Kidney tubule cell (primary cell): ENCODE data around the gene MFAP4.
A peak's percentile ranks its signal among the peaks of the same experiment; 100 is the strongest.

Experiments
- DNase-seq: peaks from one replicate; pipeline ENCODE4 v3.0.0-alpha.2; 2018; ENCODE audit warnings: low spot score

Gene MFAP4

GRCh38 chr17:19348081-19348650 lies 38.8 kb downstream of the MFAP4 start:
- no peak for DNase-seq

- DNase-seq = no peak
Measured at GRCh38 chr17:19347323-19348080, 39.5 kb downstream of the MFAP4 start.

DNA sequence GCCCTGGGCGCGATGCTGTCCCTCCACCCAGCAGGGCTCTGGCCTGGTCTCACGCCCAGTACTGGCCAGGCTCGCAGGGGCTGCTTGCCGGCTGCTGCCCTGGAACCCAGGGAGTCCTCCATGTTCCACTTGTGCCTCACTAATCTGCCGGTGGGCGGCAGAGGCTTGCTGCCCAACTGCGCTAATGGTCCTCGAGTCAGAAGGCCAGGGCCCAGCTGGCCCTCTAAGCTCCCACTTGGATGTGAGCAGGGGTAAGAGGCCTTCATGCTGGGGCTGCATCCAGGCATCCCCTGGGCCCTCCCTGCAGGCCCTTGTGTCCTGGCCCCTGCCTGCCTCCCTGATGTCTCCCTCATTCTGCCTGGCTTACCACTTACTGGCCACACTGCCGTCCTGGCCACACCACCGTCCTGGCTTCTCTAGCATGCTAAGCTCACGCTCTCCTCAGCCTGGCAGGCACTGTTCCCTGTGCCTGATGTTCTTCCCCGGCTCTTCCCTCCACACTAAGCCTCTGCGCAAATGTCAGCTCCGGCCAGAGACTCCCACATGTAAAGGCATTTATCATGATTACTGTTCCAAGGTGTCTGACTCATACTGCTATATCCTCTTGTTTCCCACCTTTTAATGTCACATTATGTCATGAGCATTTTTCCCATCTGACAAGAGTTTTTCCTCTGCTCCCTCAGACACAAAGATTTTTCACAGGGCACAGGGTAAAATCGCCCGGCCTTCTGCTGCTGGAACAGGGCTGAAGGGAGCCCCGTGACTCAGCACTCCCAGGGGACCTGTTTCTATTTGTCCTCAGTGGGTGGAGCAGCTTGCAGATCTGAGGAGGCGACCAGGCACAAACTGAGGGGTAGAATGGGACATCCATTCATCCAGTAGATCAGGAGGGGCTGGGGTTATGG lies 40.4 kb downstream of the MFAP4 start:
- peak; percentile 35 for DNase-seq

- DNase-seq = no peak
Measured at GRCh38 chr17:19345486-19346350, 41.3 kb downstream of the MFAP4 start.

DNA sequence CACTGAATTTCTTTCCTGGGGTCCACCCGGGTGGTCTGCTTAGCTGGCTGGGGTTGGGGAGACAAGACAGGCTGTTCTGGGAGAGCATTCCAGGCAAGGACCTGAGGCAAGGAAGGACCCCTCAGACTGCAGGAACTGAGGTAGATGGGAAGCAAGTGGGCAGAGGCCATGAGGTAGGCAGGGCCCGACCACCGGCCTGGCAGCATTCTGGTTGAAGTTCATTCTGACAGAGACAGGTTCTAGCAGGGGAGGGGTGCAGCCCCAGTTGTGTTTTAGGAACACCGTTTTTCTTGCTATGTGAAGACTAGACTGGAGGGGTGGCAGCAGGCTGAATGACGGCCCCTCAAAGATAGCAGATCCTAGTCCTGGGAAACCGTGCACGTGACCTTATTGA lies 41.9 kb downstream of the MFAP4 start:
- DNase-seq = no peak

DNA sequence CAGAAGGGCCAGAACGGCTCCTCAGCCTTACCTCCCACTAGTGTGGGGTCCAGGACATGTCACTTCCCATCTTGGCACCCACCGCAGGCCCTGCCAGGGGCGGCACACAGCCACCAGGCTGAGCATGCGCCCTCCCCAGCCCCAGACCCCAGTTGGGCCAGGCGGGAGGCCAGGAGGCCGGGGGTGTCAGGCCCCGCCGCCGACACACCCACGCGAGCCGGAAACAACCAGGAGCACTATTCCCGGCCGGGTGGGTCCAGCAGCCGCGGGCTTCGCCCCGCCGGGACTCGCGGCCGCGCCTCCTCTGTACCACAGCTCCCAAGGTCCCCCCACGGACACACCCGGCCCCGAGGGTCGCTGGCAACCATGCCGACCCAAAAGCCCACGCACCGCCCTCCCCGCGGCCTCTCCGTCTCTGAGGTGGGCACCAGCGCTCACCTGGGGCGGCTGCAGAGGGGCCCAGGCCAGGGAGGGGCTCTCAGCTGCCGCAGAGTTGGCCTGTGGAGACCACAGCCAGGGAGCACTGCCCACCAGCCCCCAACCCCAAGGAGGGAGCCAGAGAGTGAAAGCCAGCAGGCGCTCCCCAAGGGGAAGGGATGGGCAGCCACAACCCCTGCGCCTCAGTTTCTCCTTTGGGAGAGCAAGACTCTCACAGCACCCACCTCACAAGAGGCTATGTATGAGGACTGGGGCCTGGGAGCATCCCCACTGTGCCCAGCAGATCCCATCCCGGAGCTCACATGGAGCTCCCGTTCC lies 42.5 kb downstream of the MFAP4 start:
- no peak for DNase-seq

- no peak for DNase-seq
Measured at GRCh38 chr17:19343671-19344151, 43.3 kb downstream of the MFAP4 start.

- no peak for DNase-seq
Measured at GRCh38 chr17:19343256-19343630, 43.7 kb downstream of the MFAP4 start.

- no peak for DNase-seq
Measured at GRCh38 chr17:19342611-19343255, 44.3 kb downstream of the MFAP4 start.

DNA sequence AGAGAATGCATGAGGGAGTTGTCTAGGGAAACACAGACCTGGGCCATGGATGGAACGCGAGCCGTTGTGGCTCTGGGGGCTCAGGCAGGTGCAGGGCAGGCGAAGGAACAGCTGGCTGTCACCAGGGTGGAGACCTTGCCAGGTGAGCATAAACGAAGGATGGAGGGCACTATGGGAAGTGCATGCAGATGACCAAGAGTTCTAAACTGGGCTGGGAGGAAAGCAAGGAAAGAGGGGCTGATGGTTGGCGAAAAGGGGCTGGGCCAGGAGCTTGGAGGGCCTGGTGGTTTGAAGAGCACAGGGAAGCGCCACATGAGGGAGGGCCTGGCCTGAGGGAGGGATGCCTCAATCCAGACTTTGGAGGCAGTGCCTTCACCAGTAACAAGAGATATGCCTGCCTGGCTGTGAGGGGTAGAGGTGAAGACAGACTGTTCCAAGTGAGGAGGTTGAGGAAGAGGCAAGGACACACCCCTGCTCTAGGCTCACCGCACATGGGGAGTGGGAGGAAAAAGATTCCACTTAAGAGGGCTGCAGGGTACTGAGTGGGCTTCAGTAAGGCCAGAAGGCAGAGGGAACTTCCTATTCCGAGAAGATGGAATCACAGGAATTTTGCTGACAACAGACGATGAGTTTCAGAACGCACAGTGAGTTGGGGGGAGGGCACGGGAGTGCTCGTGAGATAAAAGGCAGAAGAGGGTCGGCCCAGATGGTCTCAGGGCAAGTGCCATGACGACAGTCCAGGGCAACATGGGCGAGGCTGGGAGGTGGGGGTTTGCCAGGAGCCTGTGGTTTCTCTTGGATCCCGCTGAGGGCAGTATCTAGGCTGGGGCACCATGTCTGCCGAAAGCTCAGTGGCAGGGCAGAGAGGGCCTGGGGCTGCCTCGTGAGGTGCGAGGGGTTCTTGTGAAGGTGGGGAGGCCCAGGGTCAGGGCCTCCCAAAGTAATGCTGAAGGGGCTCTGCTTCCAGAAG lies 45.1 kb downstream of the MFAP4 start:
- no peak for DNase-seq

- no peak for DNase-seq
Measured at GRCh38 chr17:19341211-19341631, 45.8 kb downstream of the MFAP4 start.

DNA sequence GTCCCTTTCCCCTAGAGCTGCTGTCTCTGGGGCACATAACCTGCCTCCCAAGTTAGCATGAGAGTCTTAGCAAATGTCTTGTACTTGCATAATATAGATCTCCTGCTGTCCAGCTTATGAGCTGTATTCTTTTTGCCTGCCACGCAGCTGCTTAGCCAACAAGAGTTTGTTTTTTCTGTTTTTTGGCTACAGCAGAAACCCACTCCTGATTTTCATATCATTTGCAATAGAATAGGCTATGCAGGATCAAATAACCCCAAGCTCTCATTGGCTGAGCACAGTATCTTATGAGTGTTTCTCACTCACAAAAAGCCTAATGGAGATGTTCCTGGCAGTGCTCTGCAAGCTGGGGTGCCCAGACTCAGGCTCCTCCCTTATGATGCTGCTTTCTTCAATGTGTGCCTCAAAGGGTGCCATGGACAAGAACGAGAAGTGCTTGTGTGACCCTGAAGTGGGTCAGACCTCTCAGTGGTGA lies 47.6 kb downstream of the MFAP4 start:
- no peak for DNase-seq

DNA sequence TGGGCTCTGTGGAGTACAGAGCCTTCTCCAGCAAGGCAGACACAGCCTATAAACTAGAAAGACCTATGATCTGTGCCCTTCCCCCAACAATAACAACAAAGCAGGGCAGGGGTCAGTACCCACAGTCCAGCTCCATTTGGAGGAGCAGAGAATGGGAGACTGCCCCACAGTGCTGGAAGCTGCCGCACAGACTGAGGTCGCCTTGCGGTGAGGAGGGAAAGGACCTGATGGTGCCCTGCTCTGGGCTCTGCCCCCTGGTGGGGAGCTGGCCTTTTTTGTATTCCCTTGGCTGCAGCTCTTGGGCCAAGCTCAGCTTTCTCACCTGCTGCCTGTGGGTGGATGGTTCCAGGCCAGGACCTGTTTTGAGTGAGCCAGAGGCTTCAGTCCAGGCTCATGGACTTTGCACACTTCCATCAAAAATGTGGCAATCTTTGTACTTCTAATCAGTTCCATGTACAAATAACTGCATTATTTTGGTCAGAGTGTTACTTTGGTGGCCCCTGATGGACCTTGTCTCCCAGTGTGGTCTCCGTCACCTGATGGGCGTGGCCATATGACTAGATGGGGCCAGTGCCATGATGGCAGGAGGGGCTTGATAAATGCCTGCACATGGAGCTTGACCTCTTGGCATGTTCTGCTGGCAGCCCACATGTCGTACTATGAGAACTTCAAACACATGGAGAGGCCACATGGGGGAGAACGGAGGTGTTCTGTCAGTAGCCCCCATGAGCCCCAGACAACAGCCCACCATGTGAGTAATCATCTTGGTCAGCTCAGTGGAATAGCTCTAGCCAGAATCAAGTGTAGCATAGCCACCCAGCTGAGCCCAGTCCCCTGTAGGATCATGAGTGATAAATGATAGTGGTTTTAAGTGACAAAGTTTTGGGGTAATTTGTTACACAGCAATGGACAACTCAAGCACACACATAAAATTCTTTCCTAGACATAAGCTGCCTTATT lies 48.7 kb downstream of the MFAP4 start:
- peak; percentile 71 for DNase-seq

- DNase-seq = no peak
Measured at GRCh38 chr17:19337712-19338023, 49.3 kb downstream of the MFAP4 start.

DNA sequence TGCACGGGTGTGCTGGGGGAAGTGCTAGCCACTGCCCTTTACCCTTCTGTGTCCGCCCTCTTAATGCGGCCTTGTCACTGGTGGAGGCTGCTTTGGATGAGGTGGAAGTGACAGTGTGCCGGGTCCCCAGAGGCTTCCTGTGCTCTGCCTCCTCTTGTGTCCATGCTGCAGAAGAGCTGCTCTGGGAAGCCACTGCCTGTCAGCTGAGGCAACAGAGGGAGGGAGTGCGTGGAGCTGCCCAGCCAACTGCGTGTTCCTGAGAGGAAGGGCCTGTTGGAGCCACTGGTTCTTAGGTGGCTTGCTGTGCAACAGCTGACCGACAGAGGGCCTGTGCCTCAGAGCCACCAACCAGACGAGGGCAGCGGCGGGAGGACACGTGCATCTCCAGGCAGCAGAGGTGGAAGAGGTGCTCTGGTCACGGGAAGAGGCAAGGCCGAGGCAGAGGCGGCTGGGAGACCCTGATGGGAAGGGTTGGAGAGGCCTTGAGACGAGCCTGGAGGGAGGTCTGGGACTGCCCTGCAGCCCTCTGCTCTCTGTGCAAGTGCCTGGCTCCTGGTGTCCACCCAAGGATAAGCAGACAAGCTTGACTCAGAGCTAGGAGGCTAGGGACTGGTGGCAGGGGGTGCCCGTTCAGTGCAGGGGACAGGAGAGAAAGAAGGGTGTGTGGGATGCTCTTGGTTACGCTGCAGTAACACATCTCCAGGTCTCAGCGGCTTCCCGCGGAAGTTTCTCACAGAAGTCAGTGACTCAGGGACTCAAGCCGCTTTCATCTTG lies 49.9 kb downstream of the MFAP4 start:
- DNase-seq = no peak

GRCh38 chr17:19335951-19336631 lies 50.9 kb downstream of the MFAP4 start:
- DNase-seq = no peak

GRCh38 chr17:19334331-19334730 lies 52.7 kb downstream of the MFAP4 start:
- no peak for DNase-seq
